ENCODE results near the gene TMEM184B.

The TMEM184B gene

DNA sequence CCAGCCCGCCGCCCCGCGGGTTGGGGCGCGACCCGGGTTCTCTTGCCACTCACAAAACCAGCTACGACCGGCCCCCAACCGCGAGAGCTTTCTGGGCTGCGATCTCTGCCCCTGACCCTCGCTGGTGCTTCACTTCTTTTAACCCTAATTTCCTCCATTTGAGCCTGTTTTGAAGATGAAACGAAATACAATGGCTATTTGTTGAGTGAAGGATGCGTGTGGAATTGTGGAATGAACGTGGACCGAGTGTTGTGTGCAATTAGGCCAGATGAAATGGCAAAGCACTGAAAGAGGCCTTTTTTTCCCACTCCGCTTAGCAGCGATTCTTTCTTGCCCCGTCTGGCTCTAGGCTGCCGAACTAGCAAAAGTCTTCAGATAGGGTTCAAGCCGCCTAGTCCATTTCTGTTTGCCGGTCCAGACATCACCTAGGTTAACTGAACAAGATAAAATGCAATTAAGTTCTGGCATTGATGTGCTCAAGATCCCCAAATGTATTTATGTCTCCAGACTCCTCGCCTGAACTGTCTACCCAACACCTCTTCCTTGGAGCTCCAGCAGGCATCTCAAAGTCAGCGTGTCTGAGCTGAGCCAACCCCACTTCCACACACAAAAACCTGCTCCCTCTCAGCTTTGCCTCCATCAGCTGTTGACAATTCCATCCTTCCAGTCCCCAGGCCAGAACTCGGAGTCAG lies 471 bp upstream of the TMEM184B start:
- DNase-seq = no peak

DNA sequence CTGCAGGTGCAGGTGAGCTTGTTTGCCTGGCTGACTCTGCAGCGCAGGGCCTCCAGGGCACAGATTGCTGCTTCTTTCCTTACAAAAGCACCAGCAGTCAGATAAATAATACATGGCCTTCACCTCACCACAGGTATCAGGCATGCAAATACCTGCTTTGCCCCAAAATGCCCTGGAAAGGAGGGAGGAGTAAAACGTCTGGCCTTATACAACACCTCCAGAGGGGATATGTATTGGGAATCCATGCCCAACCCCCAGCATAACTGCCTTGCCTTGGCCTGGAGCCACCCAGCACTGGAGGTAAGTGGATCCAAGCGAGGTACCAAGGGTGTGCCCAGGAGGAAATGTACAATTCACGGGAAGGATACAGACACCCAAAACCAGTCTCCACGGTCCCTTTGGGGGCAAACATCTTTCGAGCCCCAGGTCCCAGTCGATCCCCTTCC lies 860 bp downstream of the TMEM184B start:
- no peak for DNase-seq

DNA sequence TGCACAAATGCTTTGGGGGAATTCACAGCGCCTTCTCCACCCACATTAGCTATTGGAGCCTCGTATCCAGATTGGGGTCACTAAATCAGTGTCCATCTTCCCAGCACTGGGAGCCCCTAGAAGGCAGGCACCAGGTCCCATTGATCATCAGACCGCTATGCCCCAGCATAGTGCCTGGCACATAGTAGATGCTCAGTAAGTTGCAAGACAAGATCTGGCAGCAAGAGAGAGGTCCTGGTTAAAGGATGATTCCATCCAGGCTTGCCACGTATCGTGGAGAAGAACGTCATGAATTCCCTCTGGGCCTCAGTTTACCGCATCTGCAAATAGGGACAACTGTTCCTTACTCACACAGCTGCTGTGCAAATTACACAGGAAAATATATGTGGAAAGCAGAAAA lies 1.7 kb downstream of the TMEM184B start:
- DNase-seq = no peak

DNA sequence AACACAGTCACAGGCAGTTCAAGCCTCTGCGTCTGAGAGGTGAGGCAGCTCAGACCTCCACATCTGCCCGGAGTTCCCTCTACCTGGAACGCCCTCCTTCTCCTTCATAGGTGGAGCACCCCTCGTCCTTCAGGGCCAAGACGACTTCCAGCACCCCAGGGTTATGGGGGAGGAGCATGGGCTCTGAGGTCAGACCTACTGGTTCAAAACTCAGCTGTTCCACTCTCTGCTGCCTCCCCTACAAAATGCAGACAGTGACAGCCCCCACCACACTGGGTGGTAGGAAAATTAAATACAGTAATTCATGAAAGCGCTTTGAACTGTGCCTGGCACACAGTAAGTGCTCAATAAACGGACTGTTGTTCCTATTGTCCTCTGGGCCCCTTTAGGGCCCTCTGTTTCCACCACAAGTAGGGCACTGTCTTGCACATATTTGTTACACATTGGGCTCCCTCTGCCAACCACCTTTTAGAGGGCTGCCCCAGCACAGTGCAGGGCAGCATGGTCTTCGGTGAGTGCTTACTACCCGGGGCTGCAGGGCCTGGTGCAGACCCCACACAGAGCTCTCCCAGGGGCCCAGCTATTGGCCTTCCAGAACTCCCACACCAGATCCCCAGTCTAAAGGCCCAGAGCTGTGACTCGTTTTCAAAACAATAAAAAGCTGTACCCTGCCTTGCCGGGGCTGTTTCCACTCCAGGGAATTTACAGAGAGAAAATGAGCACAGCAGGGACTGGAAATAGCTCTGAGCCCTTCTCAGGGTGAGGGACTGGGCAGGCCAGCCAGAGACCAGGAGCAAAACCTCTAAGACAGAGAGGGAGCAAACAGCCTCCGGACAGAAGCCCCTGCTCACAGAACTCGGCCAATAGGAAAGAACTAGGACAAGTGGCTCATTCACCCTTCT lies 2.5 kb downstream of the TMEM184B start:
- no peak for DNase-seq

DNA sequence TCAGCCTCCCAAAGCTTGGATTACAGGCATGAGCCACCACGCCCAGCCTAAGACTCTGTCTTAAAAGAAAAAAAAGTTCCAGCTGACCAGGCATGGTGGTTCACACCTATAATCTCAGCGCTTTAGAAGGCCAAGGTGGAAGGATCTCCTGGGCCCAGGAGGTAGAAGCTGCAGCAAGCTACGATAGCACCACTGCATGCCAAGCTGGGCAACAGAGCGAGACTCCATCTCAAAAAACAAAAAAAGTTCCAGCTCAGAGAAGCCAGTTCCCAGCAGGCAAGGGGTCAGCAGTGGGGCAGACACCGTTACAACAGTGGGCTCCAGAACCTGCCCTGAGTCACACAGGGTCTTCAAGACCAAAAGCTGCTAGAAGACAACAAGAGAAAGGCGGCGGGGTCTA lies 3.3 kb downstream of the TMEM184B start:
- no peak for DNase-seq

DNA sequence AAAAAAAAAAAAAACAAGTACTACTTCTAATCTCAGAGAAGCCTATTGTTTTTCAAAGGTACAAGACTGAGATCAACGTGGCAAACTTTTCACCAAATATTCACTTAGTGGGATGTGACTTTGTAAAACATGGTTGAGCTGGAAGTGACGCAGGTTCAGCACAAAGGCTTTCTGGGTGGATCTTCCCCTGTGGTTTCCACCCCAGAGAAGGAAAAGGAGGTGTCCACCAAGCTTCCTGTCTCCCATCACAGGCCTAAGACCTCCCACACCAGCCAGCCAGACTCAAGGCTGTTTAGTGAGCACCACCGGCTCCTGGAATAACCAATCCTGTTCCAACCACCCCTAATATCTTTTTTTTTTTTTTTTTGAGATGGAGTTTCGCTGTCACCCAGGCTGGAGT lies 5.7 kb downstream of the TMEM184B start:
- DNase-seq = peak; percentile 67 to 73 (median 70)

DNA sequence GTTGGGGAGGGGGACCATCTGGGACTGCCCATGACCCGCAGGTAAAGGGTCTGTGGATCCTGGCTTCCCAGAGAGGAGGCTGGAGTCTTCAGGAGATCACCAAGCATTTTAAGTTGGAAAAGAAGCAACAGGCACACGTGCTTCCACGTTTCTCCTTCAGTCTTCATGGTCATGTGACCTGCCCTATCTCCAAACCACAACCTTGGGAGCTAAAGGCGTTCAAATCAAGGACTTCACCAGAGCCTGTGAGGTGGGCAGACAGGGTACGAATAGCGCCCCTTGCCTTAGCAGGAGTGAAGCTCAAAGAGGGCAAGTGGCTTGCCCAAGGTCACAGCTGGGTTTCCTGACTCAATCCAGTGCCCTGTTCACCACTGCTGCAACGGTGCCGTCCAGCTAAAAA lies 6.7 kb downstream of the TMEM184B start:
- DNase-seq = no peak

DNA sequence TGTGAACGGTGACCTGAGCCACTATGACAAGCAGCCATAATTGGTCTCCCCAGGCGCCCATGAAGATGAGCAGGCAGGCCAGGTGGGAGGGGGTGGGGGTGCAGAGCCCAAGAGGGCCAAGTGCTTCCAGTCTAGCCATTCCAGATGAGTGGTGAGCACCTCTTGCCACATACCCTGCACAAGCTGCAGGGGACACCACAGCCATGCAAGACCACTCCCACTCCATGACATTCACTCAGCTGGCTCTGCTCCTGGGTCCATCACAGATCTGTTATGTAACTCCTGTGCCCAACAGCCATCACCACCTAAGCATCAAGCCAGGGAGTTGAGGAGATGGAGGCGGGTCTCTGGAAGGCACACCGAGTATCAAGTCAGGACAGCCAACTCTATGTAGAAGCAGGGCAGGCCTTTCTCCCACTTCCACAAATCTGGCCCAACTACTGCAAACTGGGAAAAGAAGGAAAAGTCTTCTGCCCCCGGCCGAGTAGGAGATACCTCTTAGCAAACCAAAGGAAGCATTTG lies 8.4 kb downstream of the TMEM184B start:
- DNase-seq = no peak

DNA sequence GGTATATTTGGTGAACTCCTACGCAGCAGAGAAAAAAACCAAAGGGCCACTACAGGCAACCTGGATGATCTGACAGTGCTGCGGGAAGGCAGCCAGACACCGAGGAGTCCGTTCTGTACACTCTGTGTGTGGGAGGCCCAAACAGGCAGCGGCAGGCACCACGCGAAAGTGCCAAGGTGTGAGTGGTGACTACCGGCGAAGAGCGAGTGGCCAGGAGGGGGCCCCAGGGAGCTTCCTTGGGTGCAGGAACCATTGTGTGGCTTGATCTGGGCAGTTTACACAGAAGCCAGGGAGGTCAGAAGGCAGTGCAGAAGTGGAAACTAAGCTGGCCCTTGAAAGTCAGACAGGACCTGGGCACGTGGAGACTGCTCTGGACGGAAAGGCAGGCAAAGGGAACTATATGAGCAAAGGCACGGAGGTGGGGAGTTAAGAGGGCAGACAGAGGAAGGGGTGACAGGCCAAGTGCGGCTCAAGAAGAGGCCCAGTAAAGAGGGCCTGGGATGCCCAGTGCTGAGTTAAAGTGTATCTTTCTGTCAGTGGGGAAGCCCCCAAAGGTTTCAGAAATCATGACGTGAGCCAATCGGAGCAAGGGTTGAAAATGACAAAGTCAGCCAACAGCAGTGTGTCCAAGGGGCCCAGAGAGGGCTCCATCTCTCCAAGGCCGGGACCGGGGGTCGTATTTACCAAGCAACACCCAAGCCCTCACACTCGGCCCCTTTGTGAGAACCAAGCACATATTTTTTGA lies 10.6 kb downstream of the TMEM184B start:
- peak; percentile 40 to 71 (median 47) for DNase-seq

DNA sequence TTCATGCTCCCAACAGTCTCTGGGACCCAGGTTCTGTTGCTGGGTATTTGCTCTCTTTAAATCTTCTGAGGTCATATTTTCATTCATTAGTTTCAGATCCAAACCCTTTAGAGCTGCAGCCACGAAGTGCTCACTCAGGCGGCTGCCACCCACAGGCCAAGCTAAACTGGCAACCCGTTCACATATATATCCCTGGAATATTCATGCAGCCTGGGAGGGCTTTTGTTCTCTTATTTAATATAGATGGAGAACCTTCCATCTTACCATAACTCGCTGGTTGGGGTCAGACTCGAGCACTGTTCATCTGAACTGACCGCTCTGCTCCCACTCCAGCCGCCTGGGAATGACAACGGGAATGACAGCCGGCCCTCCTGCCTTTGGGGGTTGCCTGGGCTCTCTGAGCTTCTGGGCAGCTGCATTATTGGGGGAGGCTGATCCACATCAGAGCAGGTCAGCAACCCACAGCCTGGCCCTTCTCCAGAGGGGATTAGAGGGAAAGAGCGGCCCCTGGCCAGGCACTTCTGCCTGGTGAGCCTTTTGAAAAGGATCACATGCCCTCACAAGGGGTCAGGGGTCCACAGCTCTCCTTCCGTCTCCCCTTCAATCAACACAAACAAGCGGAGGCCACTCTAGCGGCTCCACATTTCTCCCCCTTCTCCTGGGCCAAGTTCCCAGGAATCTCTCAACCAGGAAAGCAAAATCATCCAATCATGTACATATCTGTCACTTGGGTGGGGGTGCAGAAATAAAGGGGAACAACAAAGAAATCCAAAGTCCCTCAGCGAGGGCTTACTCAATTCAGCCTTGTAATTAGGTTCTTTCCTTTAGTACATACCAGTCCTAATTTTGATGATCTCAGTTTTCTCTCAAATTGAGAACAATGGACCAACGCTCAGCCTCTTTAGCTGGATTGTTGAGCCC lies 11.8 kb downstream of the TMEM184B start:
- peak; percentile 41 to 56 (median 52) for DNase-seq

DNA sequence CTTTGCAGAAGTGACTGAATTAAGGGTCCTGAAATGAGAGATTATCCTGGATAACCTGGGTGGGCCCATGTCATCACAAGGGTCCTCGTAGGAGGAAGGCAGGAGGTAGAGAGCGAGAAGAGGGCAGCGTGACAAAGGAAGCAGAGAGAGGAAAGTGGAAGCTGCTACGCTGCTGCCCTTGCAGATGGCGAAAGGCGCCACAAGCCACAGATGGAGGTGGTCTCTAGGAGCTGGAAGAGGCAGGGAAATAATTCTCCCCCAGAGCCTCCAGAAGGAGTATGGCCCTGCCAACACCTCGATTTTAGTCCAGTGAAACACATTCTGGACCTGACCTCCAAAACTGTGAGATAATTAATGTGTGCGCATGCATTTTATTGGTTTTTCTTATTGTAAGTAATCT lies 13.4 kb downstream of the TMEM184B start:
- DNase-seq = no peak

DNA sequence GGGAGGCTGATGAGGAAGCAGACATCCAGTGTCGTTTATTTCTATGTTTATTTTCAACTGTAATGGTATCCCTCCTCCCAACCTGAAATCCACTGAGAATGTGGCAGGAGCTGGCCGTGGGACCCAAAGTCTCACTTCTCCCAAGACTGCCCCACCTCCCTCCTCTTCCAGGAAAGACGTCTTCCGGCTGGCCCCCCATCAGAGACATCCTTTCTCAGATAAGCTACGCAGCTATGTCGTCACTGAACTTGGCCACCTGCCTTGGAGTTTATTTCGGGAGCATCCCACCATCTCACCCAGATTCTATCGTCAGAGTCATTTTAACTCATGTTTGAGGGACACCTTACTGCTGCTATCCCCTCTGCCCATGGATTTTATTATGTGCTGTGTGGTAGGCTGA lies 13.9 kb downstream of the TMEM184B start:
- DNase-seq = no peak

DNA sequence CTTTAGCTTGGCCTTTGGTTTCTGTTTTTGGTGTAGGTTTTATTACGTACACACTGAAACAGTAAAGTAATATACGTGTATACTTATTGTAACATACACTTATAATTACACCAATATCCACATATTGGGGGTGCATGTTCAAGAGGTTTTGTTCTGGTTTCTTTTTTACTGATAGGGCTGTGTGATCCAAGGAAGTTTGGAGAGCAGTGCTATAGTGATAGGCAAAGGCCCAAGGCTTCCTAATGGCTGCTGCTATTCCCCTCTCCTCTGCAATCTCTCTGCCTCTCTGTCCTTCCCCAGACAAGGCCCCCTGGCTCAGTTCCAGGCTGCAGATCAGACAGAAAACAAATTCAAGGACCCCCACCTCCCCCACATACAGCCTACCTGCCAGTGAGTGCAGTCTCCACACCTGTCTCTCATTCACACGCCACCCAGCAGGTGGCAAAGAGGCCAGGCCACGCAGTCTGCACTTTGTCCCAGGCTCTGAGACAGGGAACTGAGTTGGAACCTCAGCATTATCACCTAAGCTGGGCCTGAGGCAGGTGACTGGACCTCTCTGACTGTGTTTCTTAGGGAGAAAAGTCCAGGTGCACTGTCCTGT lies 15.1 kb downstream of the TMEM184B start:
- no peak for DNase-seq

DNA sequence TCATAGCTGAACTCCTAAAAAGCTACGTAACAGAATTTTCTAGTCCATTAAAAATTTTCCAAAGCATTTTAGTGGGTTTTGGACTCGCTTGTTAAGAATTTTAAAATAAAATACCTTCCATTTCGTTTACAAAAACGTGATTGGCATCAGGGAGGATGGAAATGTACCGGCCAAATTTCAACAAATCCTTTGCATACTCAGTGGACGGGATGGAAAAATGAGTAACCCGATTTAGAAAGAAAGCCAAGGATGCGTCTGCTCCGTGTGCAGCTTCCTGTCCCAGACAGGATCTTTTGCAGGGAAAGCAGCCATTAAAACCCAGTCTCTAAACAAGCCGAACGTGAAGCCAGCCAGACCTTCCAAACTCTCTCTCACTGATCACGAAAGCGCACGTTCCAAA lies 15.6 kb downstream of the TMEM184B start:
- no peak for DNase-seq

DNA sequence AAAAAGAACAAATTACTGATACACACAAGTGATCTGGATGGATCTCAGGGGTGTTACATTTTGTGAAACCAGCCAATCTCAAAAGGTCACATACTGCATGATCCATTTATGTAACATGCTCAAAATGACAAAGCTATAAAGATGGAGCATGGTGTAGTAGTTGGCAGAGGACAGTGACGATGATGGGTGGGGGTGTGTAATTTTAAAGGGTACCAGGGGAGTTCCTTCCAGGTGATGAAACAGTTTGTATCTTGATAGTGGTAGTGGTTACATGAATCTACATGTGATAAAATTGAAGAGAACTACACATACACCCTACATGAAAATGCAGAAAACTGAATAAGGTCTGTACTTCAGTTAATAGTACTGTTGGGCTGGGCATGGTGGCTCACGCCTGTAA lies 17.1 kb downstream of the TMEM184B start:
- no peak for DNase-seq

DNA sequence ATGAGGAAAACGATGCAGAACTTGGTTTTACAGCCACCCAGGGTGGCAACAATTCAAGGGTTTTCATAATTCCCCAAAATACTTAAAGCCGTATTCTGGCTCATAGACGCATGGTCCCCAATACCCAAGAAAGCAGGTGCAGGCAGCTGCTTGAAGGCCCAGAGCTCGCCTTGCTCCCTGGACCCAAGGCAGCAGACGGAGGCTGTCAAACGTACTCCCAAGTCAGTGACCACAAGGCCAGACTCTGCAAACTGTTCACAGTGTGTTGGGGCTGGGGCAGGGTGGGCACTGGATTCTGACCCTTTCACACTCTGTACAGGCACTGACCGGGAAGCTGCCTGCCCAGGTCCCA lies 21.5 kb downstream of the TMEM184B start:
- DNase-seq = no peak

DNA sequence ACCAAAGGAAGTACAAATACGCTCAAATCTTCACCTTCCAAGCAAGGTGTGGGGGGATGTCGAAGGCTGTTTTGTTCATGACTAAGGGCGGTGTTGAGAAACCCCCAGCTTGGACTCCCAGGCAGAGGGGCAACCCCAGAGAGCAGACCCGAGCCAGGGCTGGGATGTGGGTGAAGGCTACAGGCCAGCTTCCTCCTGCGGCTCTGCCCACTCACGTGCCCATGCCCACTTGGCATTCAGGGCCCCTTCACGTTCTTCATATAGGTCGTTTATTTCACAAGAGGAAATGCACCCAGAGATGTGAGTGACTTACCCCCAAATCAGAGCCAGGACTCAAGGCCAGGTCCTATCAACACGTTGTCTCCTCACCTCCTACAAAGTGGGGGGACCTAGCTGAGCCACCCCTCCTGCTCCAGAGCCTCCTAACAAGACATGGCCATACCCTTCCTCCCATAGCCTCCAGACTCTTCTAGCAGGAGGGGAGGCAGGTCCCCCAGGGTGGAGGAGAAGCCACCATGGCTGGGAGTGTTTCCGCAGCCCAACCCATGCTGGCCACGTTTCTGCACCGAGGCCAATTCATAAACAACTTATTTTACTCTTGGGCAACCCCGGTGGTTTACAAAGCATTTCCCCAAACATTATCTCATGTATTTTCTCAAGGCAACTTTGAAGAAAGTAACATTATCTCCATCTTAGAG lies 22.0 kb downstream of the TMEM184B start:
- DNase-seq = no peak

DNA sequence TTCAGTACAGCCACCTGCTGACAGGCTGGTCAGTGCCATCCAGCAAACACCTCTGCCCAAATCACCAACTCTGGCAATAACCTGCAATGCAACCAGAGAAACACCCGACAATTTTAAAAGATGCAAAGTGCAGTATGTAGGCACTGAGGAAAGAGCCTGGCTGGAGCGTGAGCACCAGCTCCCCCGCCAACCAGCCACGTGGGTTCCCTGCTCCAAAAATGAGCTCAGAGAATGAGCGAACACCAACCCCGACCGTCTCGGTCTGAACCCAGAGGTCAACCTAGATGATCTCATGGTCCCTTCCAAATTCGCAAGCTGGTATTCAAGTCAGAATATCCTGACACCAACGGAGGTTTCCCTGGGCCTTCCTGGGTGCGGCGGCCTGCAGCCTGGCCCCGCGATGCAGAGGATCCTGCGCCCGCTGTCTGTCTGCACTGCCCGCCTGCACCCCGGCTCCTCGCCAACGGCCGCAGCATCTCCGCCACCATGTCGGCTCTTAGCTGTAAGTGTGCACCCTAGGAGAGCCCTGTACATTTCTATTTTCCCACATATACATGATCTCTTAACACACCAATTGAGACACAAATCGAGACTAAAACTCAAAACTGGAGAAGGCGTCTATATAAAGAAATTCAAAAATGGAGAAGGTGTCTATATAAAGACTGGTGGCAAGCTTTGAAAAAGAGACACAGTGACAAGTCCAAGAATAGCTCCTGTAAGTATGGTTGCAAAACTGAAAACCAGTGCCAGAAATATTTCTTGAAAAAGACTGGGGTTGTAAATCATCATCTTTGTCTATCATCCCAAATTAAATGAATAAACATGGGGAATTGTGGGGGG lies 22.8 kb downstream of the TMEM184B start:
- no peak for DNase-seq

DNA sequence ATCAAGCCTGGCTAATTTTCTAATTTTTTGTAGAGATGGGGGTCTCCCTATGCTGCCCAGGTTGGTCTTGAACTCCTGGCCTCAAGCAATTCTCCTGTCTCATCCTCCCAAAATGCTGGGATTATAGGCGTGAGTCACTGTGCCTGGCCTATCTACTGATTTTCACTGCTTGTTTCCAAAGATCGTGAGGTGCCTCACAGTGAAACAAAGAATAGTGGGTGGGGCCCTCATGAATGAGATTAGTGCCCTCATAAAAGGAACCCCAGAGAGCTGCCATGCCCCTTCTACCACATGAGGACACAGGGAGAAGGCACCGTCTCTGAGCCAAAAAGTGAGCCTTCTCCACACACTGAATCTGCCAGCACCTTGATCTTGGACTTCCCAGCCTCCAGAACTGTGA lies 23.5 kb downstream of the TMEM184B start:
- no peak for DNase-seq

DNA sequence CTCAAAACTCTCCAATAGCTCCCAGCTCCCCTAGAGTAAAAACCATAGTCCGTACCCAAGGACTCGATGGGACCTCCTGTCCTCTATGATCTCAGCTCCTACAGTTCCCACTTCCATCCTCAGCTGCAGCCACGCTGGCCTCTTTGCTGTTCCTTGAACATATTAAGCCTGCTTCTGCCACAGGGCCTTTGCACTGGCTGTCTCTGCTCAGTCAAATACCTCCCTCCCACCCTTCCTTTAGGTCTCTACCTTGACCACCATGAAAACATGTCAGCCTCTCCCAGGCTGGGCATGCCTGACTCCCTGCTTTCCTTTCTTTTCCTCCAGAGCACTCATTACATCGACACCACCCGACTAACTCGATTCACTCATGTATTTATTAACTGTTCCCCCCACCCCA lies 24.5 kb downstream of the TMEM184B start:
- DNase-seq = no peak

Measured in suppressor macrophage treated with lipopolysaccharide for 1 hour (primary cell).